SK-N-MC (cell line): Measurements from ENCODE around the gene GPC1.

ENCODE experiments used
- DNase-seq: peaks from one replicate; pipeline ENCODE4 v3.0.0-alpha.2; 2011; ENCODE audit warnings: low read depth, low spot score
- H3K27ac ChIP-seq: fragments of 200-600 bp; sonication (generic); 2 replicates; pipeline ENCODE4 v1.5.1; 2016; ENCODE audit warnings: mixed run types
- H3K36me3 ChIP-seq: fragments of 200-600 bp; sonication (generic); 2 replicates; pipeline ENCODE4 v1.6.1; 2017; ENCODE audit warnings: antibody characterized with exemption, low read length, mixed read lengths; ENCODE audit not compliant: insufficient read depth
- H3K4me3 ChIP-seq: fragments of 200-600 bp; sonication (generic); 2 replicates; pipeline ENCODE4 v1.5.1; 2016
- H3K9ac ChIP-seq: fragments of 200-600 bp; sonication (generic); 2 replicates; pipeline ENCODE4 v1.8.0; 2017; ENCODE audit warnings: mixed run types, mixed read lengths; ENCODE audit not compliant: insufficient read length
- H3K9me3 ChIP-seq: fragments of 200-600 bp; sonication (generic); 2 replicates; pipeline ENCODE4 v1.6.1; 2017; ENCODE audit warnings: low read depth, mild to moderate bottlenecking, antibody characterized with exemption, low read length, moderate library complexity, mixed read lengths
- EZH2 ChIP-seq: fragments of 200-600 bp; sonication (generic); IDR thresholded peaks from one replicate; pipeline ENCODE4 v1.6.1; 2017; ENCODE audit warnings: antibody characterized with exemption
- FOXP2 ChIP-seq: optimal IDR thresholded peaks from 2 replicates; pipeline ENCODE3; 2011; ENCODE audit warnings: mild to moderate bottlenecking, moderate library complexity; ENCODE audit not compliant: insufficient read depth; ENCODE audit errors: extremely low read length, control extremely low read depth
- POLR2AphosphoS5 ChIP-seq: IDR thresholded peaks from 2 replicates; pipeline ENCODE4 v1.6.1; 2012; ENCODE audit warnings: mild to moderate bottlenecking, low read depth, low read length, borderline replicate concordance

GPC1 gene

GRCh38 chr2:240426845-240427721 lies 8.4 kb upstream of the GPC1 start:
- Histone ChIP-seq H3K27ac (no peak overlapping the region), H3K9ac (no peak overlapping the region), H3K4me3 (no peak overlapping the region), H3K9me3 (no peaks in the 10 kb centered on the region), H3K36me3 (no peaks in the 10 kb centered on the region)
- DNase-seq, result no peak
- TF ChIP-seq POLR2AphosphoS5 (no peak), FOXP2 (no peak), EZH2 (no peak)

GRCh38 chr2:240427729-240428128 lies 7.7 kb upstream of the GPC1 start:
- no peak for TF ChIP-seq FOXP2
- no peak for TF ChIP-seq EZH2
- TF ChIP-seq POLR2AphosphoS5, result no peak
- no peak for DNase-seq
- Histone ChIP-seq H3K9me3 (no peaks in the 10 kb centered on the region), H3K36me3 (no peaks in the 10 kb centered on the region), H3K4me3 (no peak overlapping the region), H3K9ac (no peak overlapping the region), H3K27ac (no peak overlapping the region)

GRCh38 chr2:240428245-240428644 lies 7.2 kb upstream of the GPC1 start:
- DNase-seq, result no peak
- H3K27ac ChIP-seq, result no peak overlapping the region
- no peak overlapping the region for H3K9ac ChIP-seq
- TF ChIP-seq FOXP2 (no peak), EZH2 (no peak), POLR2AphosphoS5 (no peak)
- no peak overlapping the region for H3K4me3 ChIP-seq
- no peaks in the 10 kb centered on the region for H3K9me3 ChIP-seq
- H3K36me3 ChIP-seq, result no peaks in the 10 kb centered on the region

GRCh38 chr2:240429341-240429871 lies 6.1 kb upstream of the GPC1 start:
- Histone ChIP-seq H3K9ac (no peak overlapping the region), H3K27ac (no peak overlapping the region), H3K4me3 (no peak overlapping the region), H3K9me3 (no peaks in the 10 kb centered on the region), H3K36me3 (no peaks in the 10 kb centered on the region)
- TF ChIP-seq POLR2AphosphoS5 (no peak), FOXP2 (no peak), EZH2 (no peak)
- no peak for DNase-seq

- Histone ChIP-seq H3K9me3 (no peaks in the 10 kb centered on the region), H3K36me3 (no peaks in the 10 kb centered on the region), H3K9ac (no peak overlapping the region), H3K27ac (no peak overlapping the region), H3K4me3 (no peak overlapping the region)
- TF ChIP-seq EZH2, result no peak
- TF ChIP-seq FOXP2, result no peak
- no peak for TF ChIP-seq POLR2AphosphoS5
- no peak for DNase-seq
Observed at GRCh38 chr2:240429872-240430491, 5.5 kb upstream of the GPC1 start.

GRCh38 chr2:240430595-240430994 lies 4.9 kb upstream of the GPC1 start:
- H3K9me3 ChIP-seq, result no peaks in the 10 kb centered on the region
- H3K4me3 ChIP-seq, result no peak overlapping the region
- TF ChIP-seq POLR2AphosphoS5, result no peak
- TF ChIP-seq EZH2, result no peak
- TF ChIP-seq FOXP2, result no peak
- no peak for DNase-seq
- H3K27ac ChIP-seq, result no peak overlapping the region
- H3K36me3 ChIP-seq, result no peaks in the 10 kb centered on the region
- H3K9ac ChIP-seq, result no peak overlapping the region

- Histone ChIP-seq H3K36me3 (no peaks in the 10 kb centered on the region), H3K27ac (no peak overlapping the region), H3K4me3 (no peak overlapping the region), H3K9ac (no peak overlapping the region), H3K9me3 (no peaks in the 10 kb centered on the region)
- no peak for TF ChIP-seq FOXP2
- no peak for TF ChIP-seq POLR2AphosphoS5
- no peak for TF ChIP-seq EZH2
- no peak for DNase-seq
Observed at GRCh38 chr2:240431271-240431660, 4.2 kb upstream of the GPC1 start.

GRCh38 chr2:240431661-240432424 lies 3.6 kb upstream of the GPC1 start:
- H3K4me3 ChIP-seq, result no peak overlapping the region
- H3K9me3 ChIP-seq, result no peaks in the 10 kb centered on the region
- no peak overlapping the region for H3K27ac ChIP-seq
- no peak for DNase-seq
- no peaks in the 10 kb centered on the region for H3K36me3 ChIP-seq
- no peak overlapping the region for H3K9ac ChIP-seq
- no peak for TF ChIP-seq EZH2
- TF ChIP-seq FOXP2, result no peak
- no peak for TF ChIP-seq POLR2AphosphoS5
